Fibroblast of pulmonary artery (primary cell): ENCODE data around the gene FAM217B.

Source experiments
- DNase-seq: peaks from one replicate; pipeline ENCODE4 v3.0.0-alpha.2; 2010; ENCODE audit warnings: low read depth
- H3K4me3 ChIP-seq: replicated peaks from 2 replicates; pipeline ENCODE4 v1.5.1; 2011; ENCODE audit warnings: low read depth, mild to moderate bottlenecking, control low read depth, low read length, moderate library complexity
- TF ChIP-seq, protein P1 (sequence below): IDR thresholded peaks from 2 replicates; pipeline ENCODE4 v1.5.1; 2011; ENCODE audit warnings: mild to moderate bottlenecking, control low read depth, low read length, inconsistent platforms; ENCODE audit errors: missing control alignments

FAM217B gene

DNA sequence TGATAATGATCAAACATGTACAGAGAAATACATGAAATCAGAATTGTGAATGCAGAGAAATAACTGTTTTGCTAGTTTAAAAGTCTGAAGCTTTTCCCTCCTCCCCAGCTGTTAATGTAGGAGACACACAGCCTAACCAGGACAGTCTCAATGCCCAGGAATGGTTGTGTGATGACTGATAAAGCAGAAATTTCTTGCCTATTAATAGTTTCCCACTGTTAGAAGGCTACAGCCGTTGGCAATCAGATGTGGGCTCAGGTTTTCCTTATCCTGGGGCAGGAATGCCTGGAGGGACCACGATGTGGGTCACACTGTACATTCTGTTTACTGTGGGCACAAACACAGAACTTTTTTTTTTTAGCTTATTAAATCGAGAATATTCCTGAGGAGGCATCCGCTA is 2.0 kb upstream of the FAM217B start:
- TF ChIP-seq, protein P1, sequence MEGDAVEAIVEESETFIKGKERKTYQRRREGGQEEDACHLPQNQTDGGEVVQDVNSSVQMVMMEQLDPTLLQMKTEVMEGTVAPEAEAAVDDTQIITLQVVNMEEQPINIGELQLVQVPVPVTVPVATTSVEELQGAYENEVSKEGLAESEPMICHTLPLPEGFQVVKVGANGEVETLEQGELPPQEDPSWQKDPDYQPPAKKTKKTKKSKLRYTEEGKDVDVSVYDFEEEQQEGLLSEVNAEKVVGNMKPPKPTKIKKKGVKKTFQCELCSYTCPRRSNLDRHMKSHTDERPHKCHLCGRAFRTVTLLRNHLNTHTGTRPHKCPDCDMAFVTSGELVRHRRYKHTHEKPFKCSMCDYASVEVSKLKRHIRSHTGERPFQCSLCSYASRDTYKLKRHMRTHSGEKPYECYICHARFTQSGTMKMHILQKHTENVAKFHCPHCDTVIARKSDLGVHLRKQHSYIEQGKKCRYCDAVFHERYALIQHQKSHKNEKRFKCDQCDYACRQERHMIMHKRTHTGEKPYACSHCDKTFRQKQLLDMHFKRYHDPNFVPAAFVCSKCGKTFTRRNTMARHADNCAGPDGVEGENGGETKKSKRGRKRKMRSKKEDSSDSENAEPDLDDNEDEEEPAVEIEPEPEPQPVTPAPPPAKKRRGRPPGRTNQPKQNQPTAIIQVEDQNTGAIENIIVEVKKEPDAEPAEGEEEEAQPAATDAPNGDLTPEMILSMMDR = no peak
- peak; percentile 18 for DNase-seq
- H3K4me3 ChIP-seq = no peak overlapping the region

DNA sequence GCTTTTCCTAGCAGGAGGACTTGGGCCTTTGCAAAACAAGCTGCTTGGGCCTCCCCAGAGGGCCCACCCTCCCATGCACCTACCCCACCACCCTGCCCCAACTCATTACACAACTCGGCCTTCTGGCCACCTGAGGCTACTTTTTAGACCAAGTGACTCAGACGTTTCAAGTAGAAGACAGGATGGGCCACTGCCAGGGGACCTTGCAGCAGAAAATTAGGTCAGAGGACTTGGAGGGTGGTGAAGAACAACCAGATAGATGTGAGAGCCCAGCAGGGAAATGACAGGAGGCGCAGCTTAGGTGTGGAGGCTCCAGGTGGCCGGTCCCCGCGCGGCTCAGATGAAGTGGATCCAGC is 1.5 kb upstream of the FAM217B start:
- H3K4me3 ChIP-seq = no peak overlapping the region
- no peak for DNase-seq

DNA sequence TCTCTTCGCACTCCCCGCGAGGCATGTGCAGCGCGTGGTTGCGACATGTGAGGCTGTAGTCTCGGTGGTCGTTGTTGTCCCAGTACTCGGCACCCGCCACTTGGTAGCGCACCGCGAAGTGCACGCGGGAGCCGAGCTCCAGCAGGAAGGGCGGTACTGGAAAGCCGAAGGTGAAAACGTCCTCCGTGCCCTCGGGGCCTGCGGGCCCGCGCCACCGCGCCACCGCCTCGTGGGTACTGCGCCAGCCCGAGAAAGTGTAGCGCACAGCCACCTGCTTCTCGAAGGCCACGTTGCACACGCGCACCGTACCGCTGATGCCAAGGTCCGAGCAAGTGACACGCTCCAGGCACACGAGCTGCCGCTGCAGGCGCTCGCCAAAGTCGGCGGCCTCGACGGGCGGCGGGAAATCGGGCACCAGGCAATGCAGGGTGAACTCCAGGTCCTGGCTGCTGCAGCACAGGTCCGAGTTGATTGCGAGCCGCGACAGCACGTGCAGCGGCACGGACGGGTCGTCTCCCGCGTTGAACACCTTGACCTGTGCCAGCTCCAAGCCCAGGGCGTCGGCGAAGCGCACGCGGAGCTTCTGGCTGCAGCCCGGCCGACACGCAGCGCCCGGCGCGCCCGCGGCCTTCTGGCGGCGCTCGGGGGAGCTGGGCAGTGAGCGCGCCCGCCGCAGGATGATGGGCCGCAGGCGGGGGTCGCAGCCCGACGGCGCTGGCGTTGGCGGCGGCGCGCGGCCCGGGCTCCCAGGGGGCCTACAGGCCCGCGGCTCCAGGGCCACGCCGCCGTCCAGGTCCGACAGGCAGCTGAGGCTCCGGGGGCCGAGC is 924 bp upstream of the FAM217B start:
- DNase-seq = peak; percentile 21
- TF ChIP-seq, protein P1 = no peak
- H3K4me3 ChIP-seq = peak overlapping the region; percentile 89

More for the DNA sequence above, 1.5 kb upstream of the FAM217B start:
- TF ChIP-seq, protein P1 = no peak

DNA sequence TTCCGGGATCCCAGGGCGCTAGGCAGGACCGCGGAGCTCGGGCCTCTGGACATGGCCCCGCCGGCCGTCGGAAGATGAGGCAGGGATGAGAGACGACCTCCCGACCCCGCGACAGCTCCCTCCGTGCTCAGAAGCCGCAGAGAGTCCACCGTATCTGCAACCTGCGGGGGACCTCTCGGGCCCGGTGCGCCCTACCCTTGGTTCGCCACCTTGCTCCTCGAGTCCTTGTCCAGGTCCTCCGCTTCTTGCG is 385 bp upstream of the FAM217B start:
- peak overlapping the region; percentile 89 for H3K4me3 ChIP-seq
- TF ChIP-seq, protein P1 = no peak
- no peak for DNase-seq

DNA sequence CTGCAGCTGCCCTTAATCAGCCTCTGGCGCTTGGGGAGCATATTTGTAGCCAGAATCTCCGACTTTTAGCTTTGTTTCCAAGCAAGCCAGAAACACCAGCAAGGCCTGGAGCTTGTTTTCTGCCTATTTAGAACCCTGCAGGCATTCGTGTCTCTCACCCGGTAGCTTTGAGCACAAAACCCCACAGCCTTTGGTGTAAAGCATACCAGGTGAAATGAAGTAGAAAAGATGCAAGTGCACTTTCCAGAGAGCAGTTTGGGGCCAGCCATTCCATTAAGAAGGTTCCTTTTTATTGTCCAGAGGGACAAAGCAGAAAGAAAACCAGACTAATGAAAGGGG is 736 bp downstream of the FAM217B start:
- H3K4me3 ChIP-seq = peak overlapping the region; percentile 89
- TF ChIP-seq, protein P1 = no peak
- no peak for DNase-seq

DNA sequence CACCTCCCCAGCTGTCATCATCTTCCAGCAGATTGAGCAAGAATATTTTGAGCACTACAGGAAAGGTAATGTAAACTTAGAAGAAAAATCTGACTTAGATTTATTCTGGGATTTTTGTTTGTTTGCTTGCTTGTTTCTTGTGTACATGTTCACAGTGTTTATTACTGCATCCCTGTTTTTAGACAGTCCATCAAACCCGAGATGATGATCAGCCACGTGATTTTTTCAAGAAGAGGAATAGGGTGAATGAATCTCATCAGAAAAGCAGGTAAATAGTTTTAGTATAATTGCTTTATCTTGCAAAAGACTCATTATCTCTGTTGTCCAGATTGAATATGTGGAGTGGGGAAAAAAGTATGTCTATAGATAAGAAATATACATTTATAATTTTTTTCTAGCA is 2.1 kb downstream of the FAM217B start:
- no peak for DNase-seq
- no peak overlapping the region for H3K4me3 ChIP-seq
- TF ChIP-seq, protein P1 = no peak

DNA sequence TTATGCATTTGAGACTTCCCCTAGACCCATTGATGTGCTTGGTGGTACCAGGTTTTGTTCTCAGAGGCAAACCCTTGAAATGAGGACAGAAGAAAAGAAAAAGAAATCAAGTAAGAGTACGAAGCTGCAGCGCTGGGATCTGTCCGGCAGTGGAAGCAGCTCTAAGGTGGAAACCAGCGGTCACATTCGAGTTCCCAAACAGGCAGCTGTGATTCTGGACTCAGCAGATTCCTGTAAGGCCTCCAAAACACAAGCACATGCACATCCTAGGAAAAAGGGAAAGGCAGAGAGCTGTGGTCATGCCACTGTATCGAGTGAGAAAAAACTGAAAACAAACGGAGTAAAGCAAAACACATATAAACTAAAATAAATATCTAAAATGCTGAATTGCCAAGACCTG is 4.5 kb downstream of the FAM217B start:
- TF ChIP-seq, protein P1 = no peak
- H3K4me3 ChIP-seq = no peak overlapping the region
- no peak for DNase-seq
